Stomach (tissue), 9 donors: Measurements from ENCODE around the gene CAMK2A. TPM values are rescaled to one million over a fixed set of nuclear protein-coding genes. Genes with fewer than 3 reads are reported as not detected.
A peak's percentile ranks its signal among the peaks of the same experiment; 100 is the strongest.

Experiments
- DNase-seq, 2 donors: peaks; one replicate each; pipeline versions ENCODE4 v3.0.0 to v3.0.0-alpha.2; 2013 to 2019
- H3K27ac ChIP-seq, 5 donors: fragments of 200-600 bp in 4 of 5; sonication (generic) in 4 of 5; one replicate each; pipeline ENCODE4 v1.5.1; 2013 to 2019; ENCODE audit warnings: mild to moderate bottlenecking in 1 of 5, moderate library complexity in 1 of 5
- H3K27me3 ChIP-seq, 3 donors: fragments of 200-600 bp; sonication (generic); one replicate each; pipeline ENCODE4 v1.5.1; 2017 to 2019; ENCODE audit warnings: mixed run types in 1 of 3
- H3K36me3 ChIP-seq, 4 donors: fragments of 200-600 bp; sonication (generic); 1 replicate in 3 of 4; 2 replicates in 1 of 4; pipeline ENCODE4 v1.5.1; 2016 to 2019
- H3K4me1 ChIP-seq, 4 donors: fragments of 200-600 bp; sonication (generic); one replicate each; pipeline ENCODE4 v1.5.1; 2016 to 2019
- H3K4me3 ChIP-seq, 4 donors: fragments of 200-600 bp; sonication (generic) in 3 of 4; one replicate each; pipeline ENCODE4 v1.5.1; 2016 to 2019; ENCODE audit warnings: mild to moderate bottlenecking in 1 of 4
- H3K9me3 ChIP-seq, 4 donors: fragments of 200-600 bp; sonication (generic); one replicate each; pipeline ENCODE4 v1.5.1; 2016 to 2019
- CTCF ChIP-seq, 7 experiments: fragments of 450-650 bp in 4 of 7; fragments of 200-600 bp in 3 of 7; sonication (generic) in 3 of 7; IDR thresholded peaks; one replicate each; pipeline ENCODE4 v1.5.1; 2016 to 2019; ENCODE audit warnings: antibody characterized with exemption in 7 of 7, control low read depth in 2 of 7, mild to moderate bottlenecking in 1 of 7
- EP300 ChIP-seq: sonication (generic); formaldehyde crosslinking; IDR thresholded peaks from one replicate; pipeline ENCODE4 v1.6.1; 2017; ENCODE audit warnings: antibody characterized with exemption
- POLR2A ChIP-seq, 4 donors: fragments of 450-650 bp; IDR thresholded peaks; one replicate each; pipeline ENCODE4 v1.6.1; 2016; ENCODE audit warnings: antibody characterized with exemption in 4 of 4, control low read depth in 2 of 4, mild to moderate bottlenecking in 1 of 4, moderate library complexity in 1 of 4
- POLR2AphosphoS5 ChIP-seq, 3 donors: sonication (generic); formaldehyde crosslinking; IDR thresholded peaks; one replicate each; pipeline ENCODE4 v1.6.1; 2016; ENCODE audit warnings: antibody characterized with exemption in 3 of 3
- WGBS, 5 donors: extraction: QIAGEN DNeasy Blood & Tissue Kit in 3 of 5; methylation state at CpG; one replicate each; pipeline versions ENCODE4 v1.1.5 to v1.1.7; 2013 to 2018; 5-methylcytosine and 5-hydroxymethylcytosine counted together
- intact Hi-C: fragments of 100-400 bp; cut with DNase I; formaldehyde crosslinking; loops from one replicate; pipeline ENCODE4 v1.15.1; 2023; ENCODE audit warnings: low total_unique reads
- polyA plus RNA-seq, 3 donors: library from polyadenylated mRNA; stranded (reverse); fragments of 200-250 nt; gene quantifications; one replicate each; pipeline ENCODE4 v1.2.3, GENCODE V29; 2013
- total RNA-seq, 5 donors: library from RNA; depleted of rRNA; stranded (reverse); fragments of >200 nt; gene quantifications; one replicate each; pipeline versions ENCODE4 v1.1.0 to v1.2.3, GENCODE V29; 2014 to 2016
- donor health status: healthy with polysubstance abuse.
- donor health status: Bipolar disorder and iron deficiency.
- donor health status: healthy.

CAMK2A gene
- total and polyA plus RNA-seq, 8 donors: 0.06 to 18.3 (median 0.63) TPM; not detected in 2

- TF ChIP-seq POLR2A (IDR thresholded peaks at IDR 0.05) (no peak), POLR2AphosphoS5 (IDR thresholded peaks at IDR 0.05) (peak; percentile 14 to 66 (median 36))
- no peaks in the 10 kb centered on the region for H3K36me3 ChIP-seq
- peak; percentile 30 to 83 for DNase-seq
- H3K27me3 ChIP-seq: no peaks in the 10 kb centered on the region
- no peaks in the 10 kb centered on the region for H3K9me3 ChIP-seq
- 50 to 59% (median 54%) methylated on average over 2 of the region's 2 CpGs for WGBS, 5 donors
- peak overlapping the region in 1 of 5 donors; percentile 36 for H3K27ac ChIP-seq
- intact Hi-C loops: no loop called here
- no peak overlapping the region for H3K4me3 ChIP-seq
- peaks cover 0 to 13% (median 5%) of the 10 kb centered on the region in 4 donors for H3K4me1 ChIP-seq
Observed at GRCh38 chr5:150320044-150320613, 30.6 kb upstream of the CAMK2A start.

GRCh38 chr5:150319484-150319790, 29.9 kb upstream of the CAMK2A start:
- peaks cover 0 to 13% (median 5%) of the 10 kb centered on the region in 4 donors for H3K4me1 ChIP-seq
- H3K27ac ChIP-seq: peak overlapping the region in 1 of 5 donors; percentile 36
- H3K27me3 ChIP-seq: no peaks in the 10 kb centered on the region
- H3K36me3 ChIP-seq: no peaks in the 10 kb centered on the region
- no peak for TF ChIP-seq EP300
- no peak for TF ChIP-seq CTCF (IDR thresholded peaks at IDR 0.05)
- no peak for TF ChIP-seq POLR2AphosphoS5 (IDR thresholded peaks at IDR 0.05)
- TF ChIP-seq POLR2A (IDR thresholded peaks at IDR 0.05): no peak
- DNase-seq: no peak
- H3K9me3 ChIP-seq: no peaks in the 10 kb centered on the region
- intact Hi-C loops: no loop called here
- no peak overlapping the region for H3K4me3 ChIP-seq
- WGBS, 5 donors: 87 to 94% (median 92%) methylated on average over 6 of the region's 6 CpGs

- no peaks in the 10 kb centered on the region for H3K27me3 ChIP-seq
- no peak overlapping the region for H3K27ac ChIP-seq
- no peaks in the 10 kb centered on the region for H3K36me3 ChIP-seq
- H3K9me3 ChIP-seq: no peaks in the 10 kb centered on the region
- H3K4me1 ChIP-seq: peaks cover 0 to 15% (median 5%) of the 10 kb centered on the region in 4 donors
- no peak overlapping the region for H3K4me3 ChIP-seq
- DNase-seq: no peak
- intact Hi-C loops: no loop called here
- WGBS, 5 donors: 74 to 79% (median 74%) methylated on average over 8 to 9 of the region's 9 CpGs
- no peak for TF ChIP-seq EP300
- TF ChIP-seq CTCF (IDR thresholded peaks at IDR 0.05): no peak
- no peak for TF ChIP-seq POLR2AphosphoS5 (IDR thresholded peaks at IDR 0.05)
- no peak for TF ChIP-seq POLR2A (IDR thresholded peaks at IDR 0.05)
Observed at GRCh38 chr5:150318613-150319483, 29.3 kb upstream of the CAMK2A start.

GRCh38 chr5:150317048-150318003, 27.8 kb upstream of the CAMK2A start:
- no peak overlapping the region for H3K4me3 ChIP-seq
- 74 to 85% (median 82%) methylated on average over 11 of the region's 11 CpGs for WGBS, 5 donors
- peaks cover 0 to 18% (median 5%) of the 10 kb centered on the region in 4 donors for H3K4me1 ChIP-seq
- H3K36me3 ChIP-seq: no peaks in the 10 kb centered on the region
- H3K27me3 ChIP-seq: no peaks in the 10 kb centered on the region
- TF ChIP-seq CTCF (IDR thresholded peaks at IDR 0.05): no peak
- no peak for TF ChIP-seq EP300
- no peak for TF ChIP-seq POLR2A (IDR thresholded peaks at IDR 0.05)
- TF ChIP-seq POLR2AphosphoS5 (IDR thresholded peaks at IDR 0.05): no peak
- H3K9me3 ChIP-seq: no peaks in the 10 kb centered on the region
- peak overlapping the region in 3 of 5 donors; percentile 23 to 40 (median 26) for H3K27ac ChIP-seq
- intact Hi-C loops: no loop called here
- DNase-seq: no peak
